AG09319 (cell line): ENCODE data around the gene CLIC3.

Experiments used
- DNase-seq: peaks from one replicate; pipeline ENCODE4 v3.0.0-alpha.2; 2010; ENCODE audit warnings: low read depth; ENCODE audit errors: extremely low read depth
- TF ChIP-seq, protein P1 (sequence below): IDR thresholded peaks from 2 replicates; pipeline ENCODE4 v1.5.1; 2011; ENCODE audit warnings: low read depth, mild to moderate bottlenecking, inconsistent platforms, low read length, moderate library complexity

CLIC3 gene

DNA sequence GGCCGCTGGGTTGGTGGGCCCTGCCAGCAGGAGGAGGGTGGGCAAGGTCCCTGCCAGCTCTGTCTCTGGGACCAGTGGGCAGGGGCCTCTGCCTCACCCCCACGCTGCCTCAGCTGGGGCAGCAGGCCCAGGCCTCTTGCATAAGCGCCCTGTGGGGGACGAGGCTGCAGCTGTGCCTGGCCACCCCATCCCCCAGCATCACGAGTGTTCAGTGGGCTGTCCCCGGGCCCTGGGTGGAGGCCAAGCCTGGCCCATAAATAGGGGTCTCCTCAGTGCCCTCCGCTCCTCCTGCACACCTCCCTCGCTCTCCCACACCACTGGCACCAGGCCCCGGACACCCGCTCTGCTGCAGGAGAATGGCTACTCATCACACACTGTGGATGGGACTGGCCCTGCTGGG lies 19.1 kb downstream of the CLIC3 start, which contains the start of gene PTGDS:
Gene PTGDS, plus strand, starts transcription at position 282 of the 400 bp plus-strand sequence. Its CDS starts 75 bp downstream, at position 357.
- TF ChIP-seq, protein P1, sequence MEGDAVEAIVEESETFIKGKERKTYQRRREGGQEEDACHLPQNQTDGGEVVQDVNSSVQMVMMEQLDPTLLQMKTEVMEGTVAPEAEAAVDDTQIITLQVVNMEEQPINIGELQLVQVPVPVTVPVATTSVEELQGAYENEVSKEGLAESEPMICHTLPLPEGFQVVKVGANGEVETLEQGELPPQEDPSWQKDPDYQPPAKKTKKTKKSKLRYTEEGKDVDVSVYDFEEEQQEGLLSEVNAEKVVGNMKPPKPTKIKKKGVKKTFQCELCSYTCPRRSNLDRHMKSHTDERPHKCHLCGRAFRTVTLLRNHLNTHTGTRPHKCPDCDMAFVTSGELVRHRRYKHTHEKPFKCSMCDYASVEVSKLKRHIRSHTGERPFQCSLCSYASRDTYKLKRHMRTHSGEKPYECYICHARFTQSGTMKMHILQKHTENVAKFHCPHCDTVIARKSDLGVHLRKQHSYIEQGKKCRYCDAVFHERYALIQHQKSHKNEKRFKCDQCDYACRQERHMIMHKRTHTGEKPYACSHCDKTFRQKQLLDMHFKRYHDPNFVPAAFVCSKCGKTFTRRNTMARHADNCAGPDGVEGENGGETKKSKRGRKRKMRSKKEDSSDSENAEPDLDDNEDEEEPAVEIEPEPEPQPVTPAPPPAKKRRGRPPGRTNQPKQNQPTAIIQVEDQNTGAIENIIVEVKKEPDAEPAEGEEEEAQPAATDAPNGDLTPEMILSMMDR: no peak
- no peak for DNase-seq

DNA sequence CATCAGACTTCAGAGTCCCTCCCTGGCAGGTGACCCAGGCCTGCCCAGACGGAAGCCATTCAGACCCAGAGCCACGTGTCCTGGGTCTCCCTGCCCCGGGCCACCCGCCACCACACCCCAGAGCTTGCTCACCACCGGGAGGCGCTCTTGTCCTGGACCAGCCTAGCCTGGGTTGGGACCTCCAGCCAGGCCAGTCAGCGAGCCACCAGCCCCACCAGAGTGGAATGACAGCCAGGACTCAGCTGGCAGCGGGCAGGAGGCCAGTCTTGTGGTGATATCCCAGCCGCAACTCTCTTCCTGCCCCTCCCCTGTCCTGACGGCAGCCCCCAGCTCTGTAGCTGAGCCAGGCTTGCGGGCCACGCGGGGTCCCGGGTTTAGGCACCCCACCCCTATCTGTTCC lies 20.7 kb downstream of the CLIC3 start:
- DNase-seq: no peak
- TF ChIP-seq, protein P1: no peak

DNA sequence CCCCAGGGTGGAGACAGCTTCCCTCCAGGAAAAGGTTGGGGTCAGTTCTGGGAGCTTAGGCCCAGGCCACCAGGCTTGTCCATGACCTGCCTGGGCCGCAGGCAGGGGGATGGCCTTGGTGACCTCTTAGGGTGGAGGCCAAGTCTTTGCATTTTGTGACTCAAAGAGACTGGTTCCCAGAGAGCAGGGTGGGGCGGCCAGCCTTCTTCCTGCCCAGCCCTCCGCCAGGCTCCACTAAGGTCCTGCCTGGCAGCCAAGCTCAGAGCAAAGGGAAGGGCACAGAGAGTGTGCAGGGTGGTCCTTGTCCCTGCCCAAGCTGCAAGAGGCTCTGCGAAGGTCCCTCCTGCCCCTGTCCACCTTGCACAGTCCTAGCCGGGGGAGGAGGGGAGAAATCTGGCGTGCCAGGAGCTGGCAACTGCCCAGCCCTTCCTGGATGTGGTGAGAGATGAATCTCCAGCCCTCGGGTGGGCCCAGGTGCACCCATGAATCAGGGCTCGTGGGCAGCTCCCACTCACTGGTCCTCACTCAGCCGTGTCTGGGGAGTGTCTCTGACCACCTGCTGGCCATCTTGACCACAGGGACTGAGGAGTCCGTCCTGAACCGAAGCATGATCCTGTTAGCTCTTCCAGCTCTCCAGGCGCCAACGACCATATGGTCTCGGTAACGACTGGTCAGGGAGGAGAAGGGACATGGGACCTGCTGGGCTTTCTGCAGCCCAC lies 21.4 kb downstream of the CLIC3 start:
- no peak for DNase-seq
- TF ChIP-seq, protein P1: no peak

DNA sequence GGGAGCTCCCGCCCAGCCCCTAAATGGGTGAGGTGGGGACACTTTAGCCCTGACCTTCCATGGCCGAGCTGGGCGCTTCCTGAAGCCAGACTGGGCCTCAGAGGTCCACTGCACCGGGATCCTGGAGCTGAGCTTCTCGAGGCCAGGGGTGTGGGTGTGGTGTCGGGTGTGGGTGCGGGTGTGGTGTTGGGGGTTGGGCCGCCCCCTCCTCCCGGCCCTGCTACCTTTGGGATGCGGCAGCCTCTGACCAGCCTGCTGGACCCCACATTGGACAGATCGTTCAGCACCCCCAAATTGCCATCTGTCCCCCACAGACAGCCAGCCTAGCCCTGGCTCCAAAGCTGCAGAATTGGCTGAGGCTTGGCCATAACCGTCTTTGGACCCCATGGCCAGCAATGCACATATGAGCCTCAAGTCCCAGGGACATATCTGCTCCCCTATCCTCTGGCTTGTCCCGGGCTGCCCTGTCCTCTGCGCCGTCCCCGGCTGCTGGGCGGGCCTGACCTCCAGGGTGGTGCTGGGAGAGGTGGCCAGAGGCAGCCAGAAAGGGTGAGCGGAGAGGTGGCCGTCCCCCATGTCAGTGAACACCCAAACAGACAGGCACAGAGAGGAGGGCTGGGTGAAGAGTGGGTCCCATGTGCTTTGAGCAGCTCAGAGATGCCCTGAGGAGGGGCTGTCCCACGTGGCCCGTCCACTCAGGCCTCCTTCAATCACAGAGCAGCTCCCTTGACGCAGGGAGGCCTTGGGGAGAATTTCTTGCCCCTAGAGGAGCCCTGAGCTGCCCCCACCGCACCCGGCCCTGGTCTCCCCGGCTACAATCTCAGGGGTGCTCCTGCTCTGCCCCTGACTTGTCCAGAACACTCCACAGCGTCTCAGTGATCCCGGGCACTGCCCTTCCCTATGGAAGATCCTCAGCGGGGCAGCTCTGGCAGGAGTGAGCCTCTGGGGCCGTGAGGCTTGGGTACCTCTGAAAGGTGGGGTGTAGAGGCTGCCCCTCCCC lies 22.4 kb downstream of the CLIC3 start:
- TF ChIP-seq, protein P1: no peak
- DNase-seq: no peak

DNA sequence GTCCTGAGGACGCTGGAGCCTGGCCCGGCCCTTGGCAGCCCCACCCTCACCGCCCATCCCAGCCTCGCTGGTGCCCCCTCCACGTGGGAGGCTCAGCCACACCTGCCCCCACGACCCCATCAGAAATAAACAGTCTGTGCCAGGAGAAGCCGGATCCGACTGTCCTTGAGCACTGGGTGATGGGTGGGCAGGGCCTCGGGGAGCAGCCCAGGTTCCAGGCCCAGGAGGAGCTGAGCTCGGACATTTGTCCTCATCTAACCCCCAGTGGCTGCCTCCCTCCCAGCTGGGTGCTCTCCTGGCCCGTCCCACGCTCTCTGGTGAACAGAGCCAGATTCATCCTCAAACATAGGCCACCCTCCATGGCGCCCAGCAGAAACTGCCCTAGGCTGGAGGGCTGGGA lies 23.6 kb downstream of the CLIC3 start:
- DNase-seq: no peak
- TF ChIP-seq, protein P1: no peak

DNA sequence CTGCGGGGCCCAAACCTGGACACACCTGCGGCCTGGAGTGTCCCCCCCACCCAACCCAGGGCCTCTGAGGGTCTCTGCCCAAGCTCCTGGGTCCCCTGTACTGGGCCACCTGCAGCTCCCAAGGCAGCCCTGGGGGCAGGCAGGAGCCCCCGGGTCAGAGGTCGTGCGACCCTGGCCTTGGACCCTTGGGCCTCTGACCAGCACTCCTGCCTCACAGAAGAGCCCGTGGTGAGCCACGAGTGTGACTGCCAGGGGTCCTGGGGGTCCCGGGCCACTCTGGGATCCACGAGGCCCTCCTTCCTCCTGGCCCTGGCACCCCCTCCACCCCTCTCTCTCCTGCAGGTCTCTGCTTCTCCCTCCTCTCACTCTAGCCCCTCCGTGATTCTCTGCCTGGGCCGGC lies 24.0 kb downstream of the CLIC3 start:
- no peak for DNase-seq
- TF ChIP-seq, protein P1: no peak

DNA sequence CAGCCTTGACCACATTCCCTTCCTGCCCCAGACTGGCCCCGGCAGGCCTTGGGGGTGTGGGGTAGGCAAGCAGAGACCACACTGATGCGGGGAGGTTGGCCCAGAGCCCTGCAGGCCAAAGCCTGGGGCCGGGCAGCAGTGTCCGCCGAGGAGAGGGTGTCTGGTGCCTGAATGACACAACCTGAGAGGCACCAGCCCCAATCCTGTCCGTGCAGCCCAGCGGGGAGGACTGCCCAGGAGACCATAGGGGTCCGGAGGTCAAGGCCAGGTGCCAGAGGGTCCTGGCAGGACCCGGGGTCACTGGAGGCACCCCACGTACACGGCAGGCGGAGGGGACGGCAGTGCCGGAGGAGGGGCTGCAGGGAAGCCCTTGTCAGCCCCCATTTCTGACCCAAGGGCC lies 24.6 kb downstream of the CLIC3 start:
- no peak for DNase-seq
- TF ChIP-seq, protein P1: no peak
